ENCODE measurements around the gene SLC25A25.

Gene SLC25A25

GRCh38 chr9:128114326-128115186 is 46.5 kb downstream of the SLC25A25 start:
- DNase-seq, result no peak

- no peak for DNase-seq
Measured at GRCh38 chr9:128115187-128116103, 47.4 kb downstream of the SLC25A25 start.

- DNase-seq, result no peak
Measured at GRCh38 chr9:128116104-128117083, 48.4 kb downstream of the SLC25A25 start.

DNA sequence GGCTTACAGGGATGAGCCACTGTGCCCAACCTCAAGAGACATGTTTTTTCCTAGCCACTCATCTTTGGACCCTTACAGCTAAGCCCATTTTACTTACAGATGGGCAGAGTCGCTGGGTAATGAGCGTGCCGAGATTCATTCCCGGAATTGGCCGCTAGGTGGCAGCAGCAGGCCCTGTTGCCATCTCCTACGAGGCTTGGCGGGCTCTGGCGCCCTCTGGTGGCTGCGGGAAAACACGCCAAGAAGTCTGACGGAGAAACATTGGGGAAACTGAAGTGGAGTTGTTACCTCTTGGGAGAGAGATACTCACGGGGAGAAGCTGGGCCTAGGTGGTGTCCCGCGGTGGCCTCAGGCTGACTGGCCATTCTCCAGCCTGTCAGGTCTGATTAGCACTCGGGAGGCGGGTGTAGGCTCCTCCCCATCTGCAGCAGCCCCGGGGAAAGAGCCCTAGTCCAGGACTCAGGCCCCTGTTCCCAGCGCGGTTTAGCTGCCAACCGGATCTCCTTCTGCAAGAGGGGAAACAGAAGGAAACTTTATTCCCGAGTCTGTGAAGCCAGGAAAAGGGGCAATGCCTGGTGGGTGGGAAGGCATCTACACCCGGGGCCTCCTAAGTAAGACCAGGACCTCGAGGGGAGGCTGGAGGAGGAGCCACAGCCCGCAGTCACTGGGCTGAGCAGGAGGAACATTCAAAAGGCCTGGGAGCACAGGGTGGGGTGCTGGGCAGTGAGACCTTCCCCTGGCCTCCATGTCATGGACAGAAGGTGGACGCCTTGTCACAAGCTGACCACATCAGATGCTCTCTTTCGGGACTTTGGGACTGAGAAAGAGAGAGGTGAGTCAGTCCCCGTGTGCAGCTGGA is 49.8 kb downstream of the SLC25A25 start:
- peak; percentile 55 for DNase-seq

DNA sequence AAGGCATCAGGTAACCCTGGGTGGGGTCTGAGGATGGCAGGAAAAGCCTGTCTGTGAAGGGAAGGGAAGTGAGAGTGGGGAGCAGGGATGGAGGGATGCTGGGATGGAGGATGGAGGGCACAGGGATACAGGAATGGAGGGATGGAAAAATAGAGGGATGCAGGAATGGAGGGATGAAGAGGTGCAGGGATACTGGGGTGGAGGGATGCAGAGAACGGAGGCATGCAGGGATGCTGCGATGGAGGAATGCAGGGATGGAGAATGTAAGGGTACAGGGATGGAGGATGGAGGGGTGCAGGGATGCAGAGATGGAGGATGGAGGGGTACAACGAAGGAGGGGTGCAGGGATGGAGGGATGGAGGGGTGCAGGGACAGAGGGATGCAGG is 50.4 kb downstream of the SLC25A25 start:
- DNase-seq, result no peak

- DNase-seq, result no peak
Measured at GRCh38 chr9:128118971-128119665, 51.1 kb downstream of the SLC25A25 start.

GRCh38 chr9:128120061-128120740 is 52.2 kb downstream of the SLC25A25 start:
- DNase-seq, result no peak

DNA sequence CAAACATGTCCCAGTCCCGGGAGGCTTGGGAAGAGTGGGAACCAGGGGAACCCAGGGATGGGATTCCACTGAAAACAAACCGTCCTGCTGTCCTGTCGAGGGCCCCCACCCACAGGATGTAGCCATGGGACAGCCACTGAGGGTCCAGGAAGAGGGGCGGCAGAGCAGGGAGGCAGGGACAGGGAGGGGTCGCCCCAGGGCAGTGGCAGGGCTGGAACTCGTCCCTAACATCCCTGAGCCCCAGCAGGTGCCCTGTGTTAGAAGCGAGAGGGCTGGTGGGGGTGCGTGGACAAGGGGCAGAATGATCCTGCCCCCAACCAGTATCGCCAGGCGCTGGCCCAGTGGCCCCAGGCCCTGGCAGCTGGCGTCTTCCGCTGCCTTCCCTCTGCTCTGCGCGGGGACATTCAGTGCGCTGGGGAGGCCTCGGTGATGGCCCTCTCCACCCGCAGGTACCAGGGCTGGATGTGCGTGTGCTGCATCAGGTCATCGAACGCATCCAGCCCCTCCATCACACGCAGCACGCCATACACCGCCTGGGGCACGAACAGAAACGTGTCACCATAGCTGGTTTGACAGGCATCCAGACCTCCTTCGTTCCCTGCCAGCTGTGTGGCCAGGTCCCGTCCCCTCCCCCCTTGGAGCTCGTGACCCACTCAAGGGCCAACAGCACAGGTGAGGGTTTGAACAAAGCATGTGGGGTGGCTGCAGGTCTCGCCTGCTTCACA is 52.9 kb downstream of the SLC25A25 start:
- DNase-seq, result no peak

DNA sequence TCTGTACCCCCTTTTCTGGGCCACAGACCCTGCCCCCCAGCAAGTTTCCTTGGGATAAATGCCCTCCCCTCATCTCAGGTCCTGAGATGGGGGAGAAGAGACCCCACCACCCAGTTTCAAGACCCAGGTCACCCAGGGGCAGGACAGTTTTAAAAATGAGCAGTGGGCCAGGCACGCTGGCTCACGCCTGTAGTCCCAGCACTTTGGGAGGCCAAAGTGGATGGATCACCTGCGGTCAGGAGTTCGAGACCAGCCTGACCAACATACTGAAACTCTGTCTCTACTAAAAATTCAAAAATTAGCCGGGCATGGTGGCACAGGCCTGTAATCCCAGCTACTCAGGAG is 53.4 kb downstream of the SLC25A25 start:
- DNase-seq, result no peak

DNA sequence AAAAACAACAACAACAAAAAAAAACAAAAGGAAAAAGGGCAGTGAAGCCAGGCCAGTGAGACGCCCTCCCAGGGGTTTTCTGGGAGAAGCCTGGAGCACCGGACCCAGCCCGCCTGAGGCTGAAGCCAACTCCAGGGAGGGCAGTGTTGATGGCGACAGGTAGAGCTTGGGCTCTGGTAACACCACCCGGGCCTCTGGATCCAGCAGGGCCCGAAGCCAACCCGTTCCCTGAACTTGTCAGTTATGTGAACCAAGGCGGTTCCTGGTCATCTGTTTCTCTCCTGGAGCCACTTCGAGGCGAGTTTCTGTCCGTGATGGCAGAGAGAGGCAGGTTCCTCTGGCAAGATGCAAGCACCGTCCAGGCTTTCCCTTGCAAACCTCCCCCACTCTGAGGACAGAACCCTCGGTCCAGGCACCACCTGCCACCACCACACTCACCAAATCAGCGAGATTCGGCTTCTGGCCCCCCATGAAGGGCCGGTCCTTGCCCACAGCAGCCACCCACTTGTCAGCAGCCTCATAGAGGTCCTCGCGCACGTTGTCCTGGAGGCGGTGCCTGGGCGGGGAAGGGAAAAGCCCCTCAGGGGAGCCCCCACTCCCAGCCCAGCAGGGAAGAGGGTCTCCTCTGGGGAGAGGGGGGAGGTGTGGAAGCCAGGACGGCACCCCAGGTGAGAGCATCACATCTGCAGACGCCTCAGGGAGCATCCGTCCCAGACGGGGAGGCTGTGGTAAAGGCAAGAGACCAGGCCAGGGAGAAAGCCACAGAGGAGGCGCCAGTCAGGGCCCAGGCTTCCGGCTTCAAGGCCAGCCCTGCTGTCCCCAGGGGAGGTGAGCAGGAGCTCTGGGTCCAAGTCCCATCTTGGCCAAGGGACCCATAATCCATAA is 54.1 kb downstream of the SLC25A25 start:
- no peak for DNase-seq

GRCh38 chr9:128122809-128123175 is 54.8 kb downstream of the SLC25A25 start:
- DNase-seq, result no peak

GRCh38 chr9:128123451-128124080 is 55.5 kb downstream of the SLC25A25 start:
- no peak for DNase-seq

GRCh38 chr9:128124451-128124850 is 56.4 kb downstream of the SLC25A25 start:
- DNase-seq, result no peak

DNA sequence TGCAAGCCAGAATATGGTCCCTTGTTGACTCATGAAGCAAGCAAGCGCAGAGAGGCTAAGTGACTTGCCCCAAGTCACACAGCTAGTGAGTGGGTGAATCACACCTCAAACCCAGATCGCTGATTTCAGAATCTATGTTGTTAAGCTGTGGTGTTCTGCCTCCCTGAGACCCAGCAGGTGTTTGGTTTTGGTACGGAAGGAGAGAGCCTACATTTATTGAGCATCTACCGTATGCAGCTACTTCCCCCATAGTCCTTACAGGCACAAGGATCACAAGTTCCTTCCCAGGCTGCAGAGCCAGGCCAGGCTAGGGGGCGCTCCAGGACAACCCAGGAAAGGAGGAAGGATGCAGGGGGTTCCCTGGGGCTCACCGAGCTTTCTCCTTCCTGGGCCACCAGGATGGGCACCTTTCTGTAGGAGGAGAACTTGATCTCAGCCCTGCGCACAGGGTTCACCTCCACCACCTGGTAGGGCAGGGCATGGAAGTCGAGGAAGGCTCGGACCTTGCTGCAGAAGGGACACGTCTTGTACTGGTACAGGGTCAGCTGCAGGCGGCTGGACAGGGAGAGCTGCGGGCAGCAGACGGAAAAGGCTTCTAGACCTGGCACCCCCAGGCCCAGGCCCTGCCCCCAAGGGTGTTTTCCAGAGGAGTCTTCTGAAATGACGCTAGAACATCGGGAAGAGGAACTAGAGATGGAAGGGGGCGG is 57.0 kb downstream of the SLC25A25 start:
- DNase-seq, result no peak

DNA sequence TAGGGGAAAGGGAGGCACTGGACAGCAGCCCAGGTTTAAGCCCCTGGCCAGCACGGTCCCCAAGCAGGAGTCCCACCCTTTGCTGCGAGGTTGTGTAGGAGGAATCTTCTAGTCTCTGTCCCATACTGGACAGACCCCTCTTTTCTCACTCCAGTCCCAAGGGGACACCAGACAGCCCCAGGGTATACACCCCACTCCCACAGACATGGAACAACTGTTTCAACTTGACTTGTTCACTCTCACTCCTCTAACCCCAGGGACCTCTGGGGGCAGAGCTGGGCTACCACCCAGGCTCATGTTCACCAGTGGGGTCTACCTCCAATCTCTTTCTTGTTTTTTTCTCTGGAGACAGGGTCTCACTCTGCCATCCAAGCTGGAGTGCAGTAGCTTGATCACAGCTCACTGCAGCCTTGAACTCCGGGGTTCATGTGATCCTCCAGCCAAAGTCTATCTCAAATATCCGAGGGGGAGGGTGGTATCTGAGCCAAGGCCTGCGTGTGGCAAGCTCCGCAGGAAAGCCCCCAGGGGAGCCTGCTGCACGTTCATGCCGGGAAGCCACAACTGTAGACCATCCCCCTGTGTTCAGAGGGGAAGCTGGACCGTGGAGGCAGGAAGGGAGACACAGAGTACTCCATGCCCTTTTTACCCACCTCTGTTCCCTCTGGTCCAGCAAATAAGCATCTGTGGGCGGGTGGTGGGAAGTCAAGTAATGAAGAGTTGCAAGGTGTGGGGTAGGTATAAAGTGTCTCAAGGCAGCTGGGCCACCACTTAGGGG is 57.7 kb downstream of the SLC25A25 start:
- no peak for DNase-seq

DNA sequence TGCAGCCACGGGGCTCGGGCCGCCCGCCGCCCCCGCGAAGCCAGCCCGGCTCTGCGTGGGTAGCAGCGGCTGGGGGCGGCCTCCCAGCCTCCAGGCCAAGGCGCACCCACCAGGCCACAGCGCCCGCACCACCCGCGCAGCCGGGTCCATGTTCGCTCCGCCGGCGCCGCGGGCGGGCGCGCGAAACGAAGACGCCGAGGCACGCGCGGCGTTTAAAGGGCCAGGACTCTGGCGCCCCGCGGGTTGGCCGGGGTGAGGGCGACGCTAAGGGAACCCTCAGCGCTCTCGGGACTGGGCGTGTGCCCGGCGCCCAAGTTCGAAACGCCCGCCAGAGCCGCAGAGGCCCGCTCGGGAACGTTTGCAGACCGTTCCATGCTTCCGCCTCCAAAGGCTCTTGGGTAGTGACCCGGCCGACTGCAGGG is 59.5 kb downstream of the SLC25A25 start, which contains the start of gene PTGES2:
Gene PTGES2 (minus strand): TSS at position 162 of the 422 bp plus-strand sequence. CDS start 12 bp downstream, at position 150.
- peak; percentile 59 for DNase-seq
